ENCODE results near the gene COL2A1. TPM values are rescaled to one million over a fixed set of nuclear protein-coding genes. Genes with fewer than 3 reads are reported as not detected.

The COL2A1 gene
- total and polyA plus RNA-seq, 2 donors (not counting 3 experiments of a cell fraction or from before 2014, with no cell fraction given), result not detected

- CTCF ChIA-PET, result no interaction called here
- no peaks in the 10 kb centered on the region for H3K79me2 ChIP-seq (ENCODE audit: control insufficient read depth, insufficient read depth, low read length)
- POLR2A ChIA-PET, result no interaction called here
- no peak overlapping the region for H3K27ac ChIP-seq (ENCODE audit: insufficient read depth, low read depth, low read length)
- H3K4me1 ChIP-seq (ENCODE audit: control insufficient read depth, extremely low read depth, insufficient read depth, low read length), result no peaks in the 10 kb centered on the region
- TF ChIP-seq POLR2AphosphoS5 (IDR thresholded peaks at IDR 0.05; ENCODE audit: insufficient read depth, low read depth, low read length), result no peak
- no peak for TF ChIP-seq CTCF (IDR thresholded peaks at IDR 0.05; ENCODE audit: extremely low read depth in 1 of 2, insufficient read depth in 1 of 2, low read depth in 1 of 2, low read length in 2 of 2)
- no peak for TF ChIP-seq JUN (IDR thresholded peaks at IDR 0.05; ENCODE audit: borderline replicate concordance, insufficient read depth, insufficient read length, low read depth)
- TF ChIP-seq GATA2 (IDR thresholded peaks at IDR 0.05; ENCODE audit: insufficient read depth, insufficient read length, low read depth, low read length), result no peak
- TF ChIP-seq MYC (IDR thresholded peaks at IDR 0.05; ENCODE audit: low read depth, low read length), result no peak
- TF ChIP-seq FOS (IDR thresholded peaks at IDR 0.05; ENCODE audit: borderline replicate concordance, insufficient read depth, low read length), result no peak
- TF ChIP-seq POLR2A (IDR thresholded peaks at IDR 0.05; ENCODE audit: low read depth, low read length), result no peak
- TF ChIP-seq MAX (IDR thresholded peaks at IDR 0.05; ENCODE audit: insufficient read depth, insufficient read length), result no peak
- TF ChIP-seq EZH2 (IDR thresholded peaks at IDR 0.05; ENCODE audit: borderline replicate concordance, low read depth, low read length, severe bottlenecking), result no peak
- H3K4me3 ChIP-seq (replicated peaks in 1 of 3; ENCODE audit: insufficient read depth in 1 of 3, low read depth in 1 of 3, low read length in 3 of 3), result no peak overlapping the region
- no peak overlapping the region for H2AFZ ChIP-seq (ENCODE audit: low read depth, low read length)
- peaks cover 44 to 55% of the 10 kb centered on the region in 2 experiments for H3K27me3 ChIP-seq (ENCODE audit: control insufficient read depth in 2 of 2, insufficient read depth in 2 of 2, low read length in 2 of 2)
- no peaks in the 10 kb centered on the region for H3K36me3 ChIP-seq (ENCODE audit: control insufficient read depth in 2 of 2, extremely low read depth in 1 of 2, insufficient read depth in 2 of 2, low read length in 2 of 2)
- no TSS peak for BruUV-seq (replicated peaks)
- FAIRE-seq (no peak), DNase-seq (ENCODE audit: low read depth, low spot score) (no peak)
- H3K4me2 ChIP-seq (ENCODE audit: insufficient read depth, low read length), result no peak overlapping the region
- no peaks in the 10 kb centered on the region for H3K9me3 ChIP-seq (replicated peaks; ENCODE audit: control insufficient read depth, insufficient read depth, low read length)
- no peaks in the 10 kb centered on the region for H4K20me1 ChIP-seq (replicated peaks; ENCODE audit: control insufficient read depth, extremely low read depth, insufficient read depth, low read length)
- intact Hi-C loops (cut with micrococcal nuclease), result no loop called here
- no peaks in the 10 kb centered on the region for H3K9me1 ChIP-seq (replicated peaks; ENCODE audit: control insufficient read depth, extremely low read depth, insufficient read depth, low read length)
- H3K9ac ChIP-seq (replicated peaks; ENCODE audit: extremely low read depth, insufficient read depth, low read length), result no peak overlapping the region
- dilution Hi-C loops (cut with MboI; ENCODE audit: extremely low pct_ligation_motif_present, low sequenced_read_pairs), result no loop called here
Measured at GRCh38 chr12:48010366-48010970, 6.2 kb upstream of the COL2A1 start.

Data from endothelial cell of umbilical vein (primary cell).